ENCODE measurements around the gene TSPAN10. TPM values are rescaled to one million over a fixed set of nuclear protein-coding genes. Genes with fewer than 3 reads are reported as not detected.
A peak's percentile ranks its signal among the peaks of the same experiment; 100 is the strongest.

TSPAN10 gene
- polyA plus RNA-seq, 1 experiment: 0.92 TPM

- ChIA-PET POLR2A (interaction anchor here (0.8 to 1.8 kb wide), 7 partner anchors 10 to 37 kb away, joined by 3 to 7 read pairs (median 4); partner anchors contain the start of genes ARL16, HGS, MRPL12 and NPLOC4), CTCF (interaction anchor here (1.0 to 1.2 kb wide), 2 partner anchors 10 to 65 kb away, joined by 3 to 4 read pairs; no protein-coding TSS in a partner anchor)
- Histone ChIP-seq H3K9me3 (ENCODE audit: control insufficient read depth, insufficient read depth, low read length) (no peaks in the 10 kb centered on the region; the same call in 1 of the 2 replicates), H3K27ac (ENCODE audit: low read depth, low read length) (peak overlapping the region; percentile 61), H3K27me3 (ENCODE audit: control insufficient read depth, insufficient read depth, low read length) (no peaks in the 10 kb centered on the region), H3K4me3 (ENCODE audit: low read depth, low read length) (peak overlapping the region; percentile 85)
- TF ChIP-seq CTCF (IDR thresholded peaks at IDR 0.05; ENCODE audit: low read depth, low read length): no peak
- DNase-seq (ENCODE audit: low read depth, low spot score): no peak
Observed at GRCh38 chr17:81666092-81666341, 29.0 kb downstream of the TSPAN10 start.

GRCh38 chr17:81666342-81667191 is 29.6 kb downstream of the TSPAN10 start, which contains the start of the genes CCDC137 and OXLD1:
Gene CCDC137, plus strand, starts transcription at chr17:81666737. Its CDS starts 30 bp downstream, at chr17:81666767.
Gene OXLD1, minus strand, starts transcription at chr17:81666605. Its CDS starts 28 bp downstream, at chr17:81666577.
- no peaks in the 10 kb centered on the region for H3K27me3 ChIP-seq (ENCODE audit: control insufficient read depth, insufficient read depth, low read length)
- H3K4me3 ChIP-seq (ENCODE audit: low read depth, low read length): peak within 1 kb of the TSS; percentile 85
- peak within 1 kb of the TSS; percentile 61 for H3K27ac ChIP-seq (ENCODE audit: low read depth, low read length)
- ChIA-PET CTCF (interaction anchor here (1.0 kb wide), 1 partner anchor 9 kb away, joined by 4 read pairs; no protein-coding TSS in a partner anchor), POLR2A (interaction anchor here (0.8 to 1.8 kb wide), 7 partner anchors 9 to 36 kb away, joined by 3 to 7 read pairs (median 4); partner anchors contain the start of genes ARL16, HGS and MRPL12)
- no peaks in the 10 kb centered on the region; the same call in 1 of the 2 replicates for H3K9me3 ChIP-seq (ENCODE audit: control insufficient read depth, insufficient read depth, low read length)
- TF ChIP-seq CTCF (IDR thresholded peaks at IDR 0.05; ENCODE audit: low read depth, low read length): no peak
- DNase-seq (ENCODE audit: low read depth, low spot score): peak; percentile 91

GRCh38 chr17:81667754-81668153 is 30.8 kb downstream of the TSPAN10 start:
- Histone ChIP-seq H3K4me3 (ENCODE audit: low read depth, low read length) (no peak overlapping the region), H3K27ac (ENCODE audit: low read depth, low read length) (no peak overlapping the region), H3K27me3 (ENCODE audit: control insufficient read depth, insufficient read depth, low read length) (no peaks in the 10 kb centered on the region), H3K9me3 (ENCODE audit: control insufficient read depth, insufficient read depth, low read length) (no peaks in the 10 kb centered on the region; the same call in 1 of the 2 replicates)
- ChIA-PET POLR2A (interaction anchor here (0.6 to 0.7 kb wide), 2 partner anchors 17 to 259 kb away, joined by 5 to 7 read pairs; no protein-coding TSS in a partner anchor), CTCF (no interaction called here)
- TF ChIP-seq CTCF (IDR thresholded peaks at IDR 0.05; ENCODE audit: low read depth, low read length): no peak
- no peak for DNase-seq (ENCODE audit: low read depth, low spot score)

GRCh38 chr17:81672504-81672903 is 35.5 kb downstream of the TSPAN10 start:
- POLR2A ChIA-PET: no interaction called here
- H3K27me3 ChIP-seq (ENCODE audit: control insufficient read depth, insufficient read depth, low read length): no peaks in the 10 kb centered on the region
- DNase-seq (ENCODE audit: low read depth, low spot score): no peak
- TF ChIP-seq CTCF (IDR thresholded peaks at IDR 0.05; ENCODE audit: low read depth, low read length): no peak
- H3K4me3 ChIP-seq (ENCODE audit: low read depth, low read length): no peak overlapping the region
- no peaks in the 10 kb centered on the region; the same call in 1 of the 2 replicates for H3K9me3 ChIP-seq (ENCODE audit: control insufficient read depth, insufficient read depth, low read length)
- CTCF ChIA-PET: interaction anchor here (0.7 kb wide), 1 partner anchor 66 kb away, joined by 4 read pairs; no protein-coding TSS in a partner anchor
- no peak overlapping the region for H3K27ac ChIP-seq (ENCODE audit: low read depth, low read length)

GRCh38 chr17:81672954-81673353 is 36.0 kb downstream of the TSPAN10 start:
- DNase-seq (ENCODE audit: low read depth, low spot score): no peak
- no peak for TF ChIP-seq CTCF (IDR thresholded peaks at IDR 0.05; ENCODE audit: low read depth, low read length)
- CTCF ChIA-PET: interaction anchor here (0.7 kb wide), 1 partner anchor 66 kb away, joined by 4 read pairs; no protein-coding TSS in a partner anchor
- Histone ChIP-seq H3K27me3 (ENCODE audit: control insufficient read depth, insufficient read depth, low read length) (no peaks in the 10 kb centered on the region), H3K4me3 (ENCODE audit: low read depth, low read length) (no peak overlapping the region), H3K9me3 (ENCODE audit: control insufficient read depth, insufficient read depth, low read length) (no peaks in the 10 kb centered on the region; the same call in 1 of the 2 replicates), H3K27ac (ENCODE audit: low read depth, low read length) (no peak overlapping the region)
- POLR2A ChIA-PET: no interaction called here

All from AG04450 (cell line).